ENCODE data around the gene CTTN.
"Not testable (repeated sequence)": the region's sequence is repeated elsewhere in the genome, so short reads cannot be mapped to it uniquely, and the experiment has no call there.

Gene CTTN

GRCh38 chr11:70429724-70430521 is 31.6 kb downstream of the CTTN start:
- no peak for DNase-seq (ENCODE audit: low spot score)

GRCh38 chr11:70430671-70431574 is 32.6 kb downstream of the CTTN start:
- no peak for DNase-seq (ENCODE audit: low spot score)

- no peak for DNase-seq (ENCODE audit: low spot score)
Observed at GRCh38 chr11:70431611-70432010, 33.3 kb downstream of the CTTN start.

GRCh38 chr11:70432065-70432464 is 33.7 kb downstream of the CTTN start:
- DNase-seq (ENCODE audit: low spot score): no peak

- no peak for DNase-seq (ENCODE audit: low spot score)
Observed at GRCh38 chr11:70432580-70432979, 34.3 kb downstream of the CTTN start.

GRCh38 chr11:70433038-70433437 is 34.7 kb downstream of the CTTN start:
- DNase-seq (ENCODE audit: low spot score): no peak

- no peak for DNase-seq (ENCODE audit: low spot score)
Observed at GRCh38 chr11:70433526-70433925, 35.2 kb downstream of the CTTN start.

- no peak for DNase-seq (ENCODE audit: low spot score)
Observed at GRCh38 chr11:70433966-70434812, 35.9 kb downstream of the CTTN start.

GRCh38 chr11:70434813-70435278 is 36.5 kb downstream of the CTTN start:
- no peak for DNase-seq (ENCODE audit: low spot score)

- no peak for DNase-seq (ENCODE audit: low spot score)
Observed at GRCh38 chr11:70435361-70435760, 37.0 kb downstream of the CTTN start.

GRCh38 chr11:70435765-70436500 is 37.6 kb downstream of the CTTN start:
- DNase-seq (ENCODE audit: low spot score): no peak

- no peak for DNase-seq (ENCODE audit: low spot score)
Observed at GRCh38 chr11:70436501-70436860, 38.2 kb downstream of the CTTN start.

GRCh38 chr11:70437111-70437784 is 38.9 kb downstream of the CTTN start:
- no peak for DNase-seq (ENCODE audit: low spot score)

- no peak for DNase-seq (ENCODE audit: low spot score)
Observed at GRCh38 chr11:70440206-70440605, 41.9 kb downstream of the CTTN start.

- DNase-seq (ENCODE audit: low spot score): no peak
Observed at GRCh38 chr11:70443773-70444030, 45.4 kb downstream of the CTTN start.

GRCh38 chr11:70445091-70445490 is 46.8 kb downstream of the CTTN start:
- DNase-seq (ENCODE audit: low spot score): no peak

GRCh38 chr11:70445605-70446004 is 47.3 kb downstream of the CTTN start:
- DNase-seq (ENCODE audit: low spot score): no peak

- DNase-seq (ENCODE audit: low spot score): no peak
Observed at GRCh38 chr11:70448983-70449567, 50.7 kb downstream of the CTTN start.

GRCh38 chr11:70454197-70454767 is 56.0 kb downstream of the CTTN start:
- DNase-seq (ENCODE audit: low spot score): no peak

- not testable (repeated sequence) for DNase-seq (ENCODE audit: low spot score)
Observed at GRCh38 chr11:70454811-70455210, 56.5 kb downstream of the CTTN start.

All from cerebellar cortex (tissue), 1 donor.